Epithelial cell of prostate (primary cell): ENCODE results near the gene ARID4B.
"Not testable (repeated sequence)": the region's sequence is repeated elsewhere in the genome, so short reads cannot be mapped to it uniquely, and the experiment has no call there.

Experiments
- DNase-seq: peaks from one replicate; pipeline ENCODE4 v3.0.0-alpha.2; 2011; ENCODE audit warnings: low read depth, low spot score
- H3K27ac ChIP-seq: fragments of 450-650 bp; 2 replicates; pipeline ENCODE4 v1.5.1; 2017; ENCODE audit warnings: mild to moderate bottlenecking

Gene ARID4B

DNA sequence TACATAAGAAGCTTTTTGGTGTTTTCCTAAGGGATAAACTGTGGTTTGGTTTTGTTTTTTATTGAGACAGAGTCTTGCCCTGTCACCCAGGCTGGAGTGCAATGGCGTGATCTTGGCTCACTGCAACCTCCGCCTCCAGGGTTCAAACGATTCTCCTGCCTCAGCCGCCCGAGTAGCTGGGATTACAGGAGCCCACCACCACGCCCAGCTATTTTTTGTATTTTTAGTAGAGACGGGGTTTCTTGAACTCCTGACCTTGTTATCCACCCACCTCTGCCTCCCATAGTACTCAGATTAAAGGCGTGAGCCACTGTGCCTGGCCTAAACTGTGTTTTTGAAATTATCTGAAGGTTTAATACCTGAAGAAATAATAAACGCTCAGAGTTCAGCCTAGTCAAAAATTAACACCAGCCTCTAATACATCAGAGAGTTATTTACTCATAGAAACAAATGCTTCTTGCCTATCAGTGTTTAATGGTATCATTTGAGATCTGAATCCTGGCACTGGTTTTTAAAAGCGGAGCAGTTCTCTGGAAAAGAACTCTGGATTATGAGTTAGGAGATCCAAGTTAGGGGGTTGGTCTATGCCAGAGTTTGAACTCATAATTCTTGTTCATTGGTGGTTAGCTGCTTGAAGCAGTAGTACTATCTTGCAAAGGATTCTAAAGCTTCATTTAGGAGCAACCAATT, 28.7 kb downstream of the ARID4B start:
- no peak for DNase-seq
- H3K27ac ChIP-seq, result no peak overlapping the region

DNA sequence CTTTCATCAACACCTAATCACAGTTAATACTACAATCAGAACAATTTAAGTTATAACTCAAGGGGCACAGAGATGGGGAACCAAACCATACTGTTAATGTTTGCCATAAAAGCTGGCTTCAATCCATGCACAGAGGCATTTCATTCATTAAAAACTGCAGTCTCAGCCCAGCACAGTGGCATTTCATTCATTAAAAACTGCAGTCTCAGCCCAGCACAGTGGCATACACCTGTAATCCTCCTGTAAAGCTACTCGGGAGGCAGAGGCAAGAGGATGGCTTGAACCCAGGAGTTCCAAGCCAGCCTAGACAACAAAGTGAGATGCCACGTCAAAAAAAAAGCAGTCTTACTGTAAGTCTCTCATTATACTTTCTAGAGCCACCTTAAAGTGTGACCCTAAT, 29.2 kb downstream of the ARID4B start:
- no peak for DNase-seq
- H3K27ac ChIP-seq, result no peak overlapping the region

DNA sequence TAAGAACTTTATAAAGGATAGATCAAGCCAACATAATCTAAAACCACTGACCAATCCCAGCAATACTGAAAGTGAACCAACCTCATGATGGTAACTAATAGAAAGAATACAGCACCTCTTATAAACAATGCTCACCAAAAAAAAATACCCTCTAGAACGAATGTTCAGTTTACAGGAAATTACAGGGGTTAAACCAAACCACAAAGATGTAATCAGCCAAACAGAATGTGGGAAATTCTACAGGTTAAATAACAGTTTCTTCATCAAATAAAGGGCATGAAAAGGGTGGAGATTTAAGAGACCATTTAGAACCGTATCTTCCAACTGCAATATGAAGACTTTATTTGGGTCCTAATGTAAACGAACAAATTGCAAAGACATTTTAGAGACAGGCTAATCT, 30.4 kb downstream of the ARID4B start:
- H3K27ac ChIP-seq, result peak overlapping the region; percentile 24
- no peak for DNase-seq

GRCh38 chr1:235296729-235297128, 31.2 kb downstream of the ARID4B start:
- no peak for DNase-seq
- peak overlapping the region; percentile 24 for H3K27ac ChIP-seq

- H3K27ac ChIP-seq, result peak overlapping the region; percentile 24
- DNase-seq, result peak; percentile 64
Observed at GRCh38 chr1:235295902-235296350, 32.1 kb downstream of the ARID4B start.

DNA sequence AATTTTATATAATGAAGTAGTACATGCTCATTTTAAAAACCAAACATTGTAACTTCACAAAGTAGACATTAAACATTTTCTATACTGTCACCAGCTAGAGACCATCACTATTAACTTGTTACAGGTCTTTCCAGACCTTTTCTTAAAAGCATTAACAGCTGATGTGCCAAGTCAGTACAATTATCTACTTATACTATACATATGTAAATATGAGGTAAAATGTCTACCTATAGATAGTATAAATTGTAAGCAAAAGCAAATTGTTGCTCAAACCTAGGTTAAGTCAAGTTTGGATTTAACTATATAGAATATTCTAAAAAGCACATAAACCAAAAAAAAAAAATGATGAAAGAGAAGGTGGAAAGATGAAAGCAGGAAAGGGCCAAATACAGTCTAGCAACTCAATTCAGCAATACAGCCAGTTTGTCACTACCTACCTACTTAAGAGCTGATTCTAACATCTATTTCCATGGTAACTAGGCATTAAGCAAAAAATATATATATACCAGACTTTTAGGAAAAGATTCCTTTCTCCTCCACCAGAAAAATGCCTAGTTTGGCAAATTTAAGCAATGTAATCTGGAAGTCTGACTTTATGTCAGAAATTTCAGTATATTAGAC, 34.5 kb downstream of the ARID4B start:
- no peak overlapping the region for H3K27ac ChIP-seq
- no peak for DNase-seq

- H3K27ac ChIP-seq, result no peak overlapping the region
- no peak for DNase-seq
Observed at GRCh38 chr1:235292790-235293189, 35.2 kb downstream of the ARID4B start.

- no peak overlapping the region for H3K27ac ChIP-seq
- DNase-seq, result no peak
Observed at GRCh38 chr1:235291599-235292091, 36.3 kb downstream of the ARID4B start.

- DNase-seq, result no peak
Observed at GRCh38 chr1:235290740-235291502, 37.1 kb downstream of the ARID4B start.

DNA sequence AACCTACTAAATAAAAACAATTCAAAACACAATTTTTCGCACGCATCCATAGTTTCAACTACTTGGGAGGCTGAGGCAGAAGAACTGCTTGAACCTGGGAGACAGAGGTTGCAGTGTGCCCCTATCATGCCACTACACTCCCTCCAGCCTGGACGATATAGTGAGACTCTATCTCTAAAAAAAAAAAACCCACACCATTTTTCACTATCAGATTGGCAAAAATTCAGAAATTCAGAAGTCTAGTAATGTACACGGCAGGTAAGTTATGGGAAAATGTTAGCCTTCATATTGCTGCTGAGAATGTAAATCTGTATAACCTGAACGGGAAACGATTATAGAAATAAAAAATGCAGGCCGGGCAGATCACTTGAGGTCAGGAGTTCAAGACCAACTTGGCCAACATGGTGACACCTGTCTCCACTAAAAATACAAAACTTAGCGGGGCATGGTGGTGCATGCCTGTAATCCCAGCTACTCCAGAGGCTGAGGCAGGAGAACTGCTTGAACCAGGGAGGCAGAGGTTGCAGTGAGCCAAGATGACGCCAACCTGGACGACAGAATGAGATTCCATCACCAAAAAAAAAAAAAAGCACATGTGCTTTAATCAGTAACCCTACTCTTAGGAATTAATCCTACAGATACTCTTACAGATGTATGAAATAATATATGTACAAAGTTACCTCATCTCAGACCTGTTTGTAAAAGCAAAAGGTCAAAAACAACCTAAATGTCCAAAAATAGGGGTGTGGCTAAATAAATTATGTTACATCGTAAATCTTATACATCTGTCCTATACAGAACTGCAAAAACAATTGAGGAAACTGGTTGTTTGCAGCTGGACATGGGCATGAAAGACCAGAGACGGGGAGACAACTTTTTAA, 37.9 kb downstream of the ARID4B start:
- no peak overlapping the region for H3K27ac ChIP-seq
- DNase-seq, result no peak

More at GRCh38 chr1:235290740-235291502, 37.1 kb downstream of the ARID4B start:
- H3K27ac ChIP-seq, result no peak overlapping the region

DNA sequence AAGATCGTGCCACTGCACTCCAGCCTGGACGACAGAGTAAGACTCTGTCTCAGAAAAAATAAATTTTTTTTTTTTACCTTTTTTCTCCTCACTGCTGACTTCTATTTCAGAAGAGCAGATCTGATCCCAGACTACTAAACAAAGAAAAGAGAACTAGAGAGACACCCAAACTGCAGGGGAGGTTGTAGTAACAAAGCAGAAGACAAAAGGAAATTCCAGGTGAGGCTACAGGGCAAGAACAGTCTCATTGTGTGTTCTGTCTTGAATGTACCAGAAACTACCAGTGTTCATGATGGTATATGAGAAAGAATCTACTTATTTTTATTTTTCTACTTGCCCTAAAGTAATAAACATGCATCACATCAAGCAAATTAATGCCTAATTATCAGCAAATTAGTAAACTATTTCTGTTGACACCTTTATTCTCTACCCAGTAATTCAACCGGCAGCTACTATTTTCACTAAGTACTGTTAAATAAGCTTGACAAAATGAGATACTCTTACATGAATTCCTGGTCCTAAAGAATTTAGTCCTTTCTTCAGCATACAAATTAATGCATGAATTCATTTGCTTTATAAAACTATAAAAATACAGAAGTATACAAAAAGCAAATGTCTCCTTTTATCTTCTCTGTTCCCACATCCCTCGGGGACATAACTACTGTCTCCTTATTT, 40.6 kb downstream of the ARID4B start:
- H3K27ac ChIP-seq, result no peak overlapping the region
- DNase-seq, result no peak

DNA sequence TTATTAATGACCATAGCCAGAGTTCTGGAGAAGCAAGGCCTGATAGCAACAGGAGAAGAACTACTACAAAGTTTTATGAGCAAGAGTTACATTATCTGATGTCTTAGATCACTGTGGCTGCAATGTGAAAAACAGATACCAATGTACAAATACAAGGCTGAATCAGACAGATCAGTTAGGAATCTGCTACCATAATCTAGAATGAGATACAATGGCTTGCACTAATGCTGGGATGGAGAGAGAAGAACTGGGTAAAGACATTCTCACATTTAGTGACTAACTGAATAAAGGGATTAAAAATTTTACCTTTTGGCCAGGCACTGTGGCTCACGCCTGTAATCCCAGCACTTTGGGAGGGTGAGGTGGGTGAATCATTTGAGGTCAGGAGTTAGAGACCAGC, 41.3 kb downstream of the ARID4B start:
- H3K27ac ChIP-seq, result no peak overlapping the region
- DNase-seq, result no peak

GRCh38 chr1:235284231-235284769, 43.7 kb downstream of the ARID4B start:
- DNase-seq, result no peak
- no peak overlapping the region for H3K27ac ChIP-seq

DNA sequence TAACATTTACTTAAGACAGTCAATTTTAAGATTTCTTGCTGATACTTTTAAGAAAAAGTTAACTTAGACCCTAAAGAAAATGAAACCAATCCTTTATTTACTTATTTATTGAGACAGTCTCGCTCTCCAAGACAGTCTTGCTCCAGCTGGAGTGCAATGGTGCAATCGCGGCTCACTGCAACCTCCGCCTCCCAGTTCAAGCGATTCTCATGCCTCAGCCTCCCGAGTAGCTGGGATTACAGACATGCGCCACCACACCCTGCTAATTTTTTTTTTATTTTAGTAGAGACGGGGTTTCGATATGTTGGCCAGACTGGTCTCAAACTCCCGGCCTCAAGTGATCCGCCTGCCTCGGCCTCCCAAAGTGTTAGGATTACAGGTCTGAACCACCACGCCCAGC, 44.3 kb downstream of the ARID4B start:
- not testable (repeated sequence) for H3K27ac ChIP-seq, DNase-seq

GRCh38 chr1:235280467-235280866, 47.5 kb downstream of the ARID4B start:
- no peak overlapping the region for H3K27ac ChIP-seq

GRCh38 chr1:235279694-235280093, 48.3 kb downstream of the ARID4B start:
- H3K27ac ChIP-seq, result no peak overlapping the region
- no peak for DNase-seq

More at GRCh38 chr1:235280467-235280866, 47.5 kb downstream of the ARID4B start:
- DNase-seq, result no peak

GRCh38 chr1:235278915-235279292, 49.1 kb downstream of the ARID4B start:
- no peak for DNase-seq
- H3K27ac ChIP-seq, result no peak overlapping the region

GRCh38 chr1:235278233-235278914, 49.6 kb downstream of the ARID4B start:
- no peak for DNase-seq
- no peak overlapping the region for H3K27ac ChIP-seq

GRCh38 chr1:235277709-235278108, 50.3 kb downstream of the ARID4B start:
- no peak for DNase-seq
- H3K27ac ChIP-seq, result no peak overlapping the region
